ENCODE data around the gene RAP1GAP.

The RAP1GAP gene

GRCh38 chr1:21644348-21644747 lies 24.8 kb downstream of the RAP1GAP start:
- H3K4me3 ChIP-seq (ENCODE audit: low read depth in 1 of 2, low read length in 2 of 2): no peak overlapping the region
- no peaks in the 10 kb centered on the region for H3K27me3 ChIP-seq (ENCODE audit: insufficient read depth, low read length, poor library complexity)
- H3K36me3 ChIP-seq (ENCODE audit: insufficient read depth, low read length): no peaks in the 10 kb centered on the region
- H3K4me1 ChIP-seq (ENCODE audit: insufficient read depth, low read length): no peaks in the 10 kb centered on the region
- H4K20me1 ChIP-seq (ENCODE audit: insufficient read depth, low read length): peaks cover 23% of the 10 kb centered on the region; the same call in 1 of the 2 replicates
- TF ChIP-seq EZH2 (IDR thresholded peaks at IDR 0.05; ENCODE audit: borderline replicate concordance, low read depth, low read length, severe bottlenecking) (no peak), CTCF (IDR thresholded peaks at IDR 0.05; ENCODE audit: borderline replicate concordance, extremely low read depth, low read length, poor library complexity, severe bottlenecking) (no peak)
- H3K4me2 ChIP-seq (ENCODE audit: insufficient read depth, low read length): no peak overlapping the region
- H2AFZ ChIP-seq (ENCODE audit: low read depth, low read length): no peak overlapping the region
- no peaks in the 10 kb centered on the region for H3K9me3 ChIP-seq (ENCODE audit: insufficient read depth, low read length, severe bottlenecking)
- ATAC-seq (ENCODE audit: insufficient read depth, low read depth): no peak
- no peaks in the 10 kb centered on the region for H3K79me2 ChIP-seq (ENCODE audit: insufficient read depth, low read length)
- H3K27ac ChIP-seq (ENCODE audit: low read length): no peak overlapping the region
- H3K9ac ChIP-seq (ENCODE audit: low read depth, low read length): no peak overlapping the region
- no peak for DNase-seq

- H4K20me1 ChIP-seq (ENCODE audit: insufficient read depth, low read length): peaks cover 23% of the 10 kb centered on the region; the same call in 1 of the 2 replicates
- H3K4me3 ChIP-seq (ENCODE audit: low read depth in 1 of 2, low read length in 2 of 2): no peak overlapping the region
- DNase-seq (no peak), ATAC-seq (ENCODE audit: insufficient read depth, low read depth) (no peak)
- H3K9me3 ChIP-seq (ENCODE audit: insufficient read depth, low read length, severe bottlenecking): no peaks in the 10 kb centered on the region
- H3K27ac ChIP-seq (ENCODE audit: low read length): no peak overlapping the region
- no peaks in the 10 kb centered on the region for H3K4me1 ChIP-seq (ENCODE audit: insufficient read depth, low read length)
- no peak overlapping the region for H3K9ac ChIP-seq (ENCODE audit: low read depth, low read length)
- H3K36me3 ChIP-seq (ENCODE audit: insufficient read depth, low read length): no peaks in the 10 kb centered on the region
- no peak overlapping the region for H3K4me2 ChIP-seq (ENCODE audit: insufficient read depth, low read length)
- TF ChIP-seq EZH2 (IDR thresholded peaks at IDR 0.05; ENCODE audit: borderline replicate concordance, low read depth, low read length, severe bottlenecking) (no peak), CTCF (IDR thresholded peaks at IDR 0.05; ENCODE audit: borderline replicate concordance, extremely low read depth, low read length, poor library complexity, severe bottlenecking) (no peak)
- no peaks in the 10 kb centered on the region for H3K79me2 ChIP-seq (ENCODE audit: insufficient read depth, low read length)
- no peaks in the 10 kb centered on the region for H3K27me3 ChIP-seq (ENCODE audit: insufficient read depth, low read length, poor library complexity)
- no peak overlapping the region for H2AFZ ChIP-seq (ENCODE audit: low read depth, low read length)
Observed at GRCh38 chr1:21643624-21644023, 25.5 kb downstream of the RAP1GAP start.

GRCh38 chr1:21641967-21642739 lies 27.0 kb downstream of the RAP1GAP start:
- no peak for DNase-seq
- H3K27ac ChIP-seq (ENCODE audit: low read length): no peak overlapping the region
- H3K4me3 ChIP-seq (ENCODE audit: low read depth in 1 of 2, low read length in 2 of 2): no peak overlapping the region
- no peaks in the 10 kb centered on the region for H3K79me2 ChIP-seq (ENCODE audit: insufficient read depth, low read length)
- no peaks in the 10 kb centered on the region for H3K4me1 ChIP-seq (ENCODE audit: insufficient read depth, low read length)
- TF ChIP-seq EZH2 (IDR thresholded peaks at IDR 0.05; ENCODE audit: borderline replicate concordance, low read depth, low read length, severe bottlenecking): no peak
- TF ChIP-seq CTCF (IDR thresholded peaks at IDR 0.05; ENCODE audit: borderline replicate concordance, extremely low read depth, low read length, poor library complexity, severe bottlenecking): no peak
- H3K36me3 ChIP-seq (ENCODE audit: insufficient read depth, low read length): no peaks in the 10 kb centered on the region
- peaks cover 23% of the 10 kb centered on the region; the same call in 1 of the 2 replicates for H4K20me1 ChIP-seq (ENCODE audit: insufficient read depth, low read length)
- H3K9me3 ChIP-seq (ENCODE audit: insufficient read depth, low read length, severe bottlenecking): no peaks in the 10 kb centered on the region
- no peak overlapping the region for H3K9ac ChIP-seq (ENCODE audit: low read depth, low read length)
- ATAC-seq (ENCODE audit: insufficient read depth, low read depth): no peak
- H3K4me2 ChIP-seq (ENCODE audit: insufficient read depth, low read length): no peak overlapping the region
- H2AFZ ChIP-seq (ENCODE audit: low read depth, low read length): no peak overlapping the region
- no peaks in the 10 kb centered on the region for H3K27me3 ChIP-seq (ENCODE audit: insufficient read depth, low read length, poor library complexity)
